OCI-LY7 (cell line): ENCODE measurements around the gene PRAMEF20. TPM values are rescaled to one million over a fixed set of nuclear protein-coding genes. Genes with fewer than 3 reads are reported as not detected.

Experiments used
- BruUV-seq: library from RNA; stranded (reverse); fragments of 400-500 nt; replicated peaks from 2 replicates; lab custom pipeline; 2021; lab: Mats Ljungman, UMichigan
- CTCF ChIA-PET: fragments of 300-600 bp; sonication (Branson Sonifier 250); formaldehyde crosslinking; loops from one replicate; lab custom pipeline; 2022; ENCODE audit warnings: antibody characterized with exemption; ENCODE audit not compliant: unreplicated experiment; lab: Charles Lee
- POLR2A ChIA-PET: fragments of 300-600 bp; sonication (Branson Sonifier 250); formaldehyde crosslinking; loops from one replicate; lab custom pipeline; 2022; ENCODE audit warnings: antibody characterized with exemption; lab: Charles Lee
- DNase-seq: peaks from one replicate; pipeline ENCODE4 v3.0.0-alpha.2; 2015; ENCODE audit warnings: low spot score
- H2AFZ ChIP-seq: fragments of 200-600 bp; sonication (generic), shearing (Covaris generic); 2 replicates; pipeline ENCODE4 v1.6.1; 2014; ENCODE audit warnings: mild to moderate bottlenecking, antibody characterized with exemption, low read length, moderate library complexity
- H3K27ac ChIP-seq: fragments of 200-600 bp; sonication (generic); 2 replicates; pipeline ENCODE4 v1.5.1; 2014; ENCODE audit warnings: mixed run types, low read depth, mild to moderate bottlenecking, moderate library complexity, low read length, inconsistent platforms; ENCODE audit not compliant: poor library complexity, severe bottlenecking
- H3K36me3 ChIP-seq: fragments of 200-600 bp; sonication (generic); 2 replicates; pipeline ENCODE4 v1.6.1; 2014; ENCODE audit warnings: mild to moderate bottlenecking, antibody characterized with exemption, low read length, moderate library complexity, mixed read lengths; ENCODE audit not compliant: insufficient read depth
- H3K4me1 ChIP-seq: fragments of 200-600 bp; sonication (generic); 2 replicates; pipeline ENCODE4 v1.5.1; 2014; ENCODE audit warnings: mild to moderate bottlenecking, low read length; ENCODE audit not compliant: insufficient read depth, poor library complexity, severe bottlenecking
- H3K4me2 ChIP-seq: fragments of 200-600 bp; sonication (generic); 2 replicates; pipeline ENCODE4 v1.6.1; 2014; ENCODE audit warnings: mild to moderate bottlenecking, low read length
- H3K4me3 ChIP-seq: fragments of 200-600 bp; sonication (generic); 2 replicates; pipeline ENCODE4 v1.5.1; 2014; ENCODE audit warnings: mild to moderate bottlenecking, low read depth, low read length; ENCODE audit not compliant: poor library complexity, severe bottlenecking
- H3K79me2 ChIP-seq: fragments of 200-600 bp; sonication (generic); 2 replicates; pipeline ENCODE4 v1.6.1; 2016; ENCODE audit warnings: low read depth, mild to moderate bottlenecking, low read length, moderate library complexity, mixed read lengths; ENCODE audit not compliant: insufficient read depth
- H3K9me2 ChIP-seq: fragments of 200-600 bp; sonication (generic); 2 replicates; pipeline ENCODE4 v1.6.1; 2016; ENCODE audit warnings: mild to moderate bottlenecking, low read length, mixed read lengths; ENCODE audit not compliant: insufficient read depth
- H3K9me3 ChIP-seq: fragments of 200-600 bp; sonication (generic); 2 replicates; pipeline ENCODE4 v1.6.1; 2014; ENCODE audit warnings: mild to moderate bottlenecking, mixed run types, low read length, mixed read lengths
- H4K20me1 ChIP-seq: fragments of 200-600 bp; sonication (generic); 2 replicates; pipeline ENCODE4 v1.6.1; 2014; ENCODE audit warnings: mild to moderate bottlenecking, antibody characterized with exemption, low read length, moderate library complexity, mixed read lengths; ENCODE audit not compliant: insufficient read depth
- CTCF ChIP-seq: fragments of 200-600 bp; sonication (generic); conservative IDR thresholded peaks from 2 replicates; pipeline ENCODE4 v1.5.1; 2014; ENCODE audit warnings: mild to moderate bottlenecking, antibody characterized with exemption, low read length, moderate library complexity, mixed read lengths
- EZH2phosphoT487 ChIP-seq: fragments of 200-600 bp; sonication (generic); IDR thresholded peaks from 2 replicates; pipeline ENCODE4 v1.6.1; 2018; ENCODE audit warnings: low read depth, borderline replicate concordance, mild to moderate bottlenecking, mixed run types, antibody characterized with exemption, low read length, moderate library complexity, mixed read lengths
- intact Hi-C: fragments of 100-400 bp; cut with micrococcal nuclease; formaldehyde crosslinking; loops from one replicate; pipeline ENCODE4 v1.10.0; 2022; ENCODE audit not compliant: unreplicated experiment
- total RNA-seq, 2 experiments: library from RNA; depleted of rRNA in 1 of 2; stranded (reverse); fragments of >200 nt in 1 of 2; shearing (Covaris generic) in 1 of 2; gene quantifications; 2 replicates each; pipeline ENCODE4 v1.2.3, GENCODE V29; 2014 to 2022

PRAMEF20 gene
- total RNA-seq, 2 experiments from 2014 or later: not detected

GRCh38 chr1:13465515-13465914 lies 55.3 kb downstream of the PRAMEF20 start:
- no peak for DNase-seq
- Histone ChIP-seq H3K36me3 (no peaks in the 10 kb centered on the region), H3K79me2 (no peaks in the 10 kb centered on the region), H3K4me3 (no peak overlapping the region), H3K9me3 (no peaks in the 10 kb centered on the region), H2AFZ (no peak overlapping the region), H4K20me1 (no peaks in the 10 kb centered on the region), H3K4me2 (no peak overlapping the region), H3K4me1 (no peaks in the 10 kb centered on the region), H3K9me2 (no peaks in the 10 kb centered on the region), H3K27ac (no peak overlapping the region)
- intact Hi-C loops: no loop called here
- ChIA-PET POLR2A (no interaction called here), CTCF (no interaction called here)
- BruUV-seq: no TSS peak
- TF ChIP-seq EZH2phosphoT487 (no peak), CTCF (no peak)

GRCh38 chr1:13469343-13469742 lies 59.1 kb downstream of the PRAMEF20 start:
- ChIA-PET CTCF (no interaction called here), POLR2A (no interaction called here)
- H2AFZ ChIP-seq: no peak overlapping the region
- no peaks in the 10 kb centered on the region for H3K9me3 ChIP-seq
- no peak overlapping the region for H3K4me3 ChIP-seq
- no peaks in the 10 kb centered on the region for H4K20me1 ChIP-seq
- no peak overlapping the region for H3K4me2 ChIP-seq
- DNase-seq: peak; percentile 65
- intact Hi-C loops: no loop called here
- H3K27ac ChIP-seq: no peak overlapping the region
- H3K4me1 ChIP-seq: no peaks in the 10 kb centered on the region
- H3K79me2 ChIP-seq: no peaks in the 10 kb centered on the region
- H3K36me3 ChIP-seq: no peaks in the 10 kb centered on the region
- H3K9me2 ChIP-seq: no peaks in the 10 kb centered on the region
- TF ChIP-seq EZH2phosphoT487 (no peak), CTCF (peak; percentile 77)
- no TSS peak for BruUV-seq

Other genes starting within 250 kb of the PRAMEF20 start
- not detected in 2 replicates for gene HNRNPCL4, start 244.8 kb upstream of the PRAMEF20 start, total RNA-seq (2014; rRNA removed; shearing (Covaris generic))
- not detected in 2 replicates for gene HNRNPCL4, start 244.8 kb upstream of the PRAMEF20 start, total RNA-seq (2022)
- gene PRAMEF9, start 238.6 kb upstream of the PRAMEF20 start, total RNA-seq (2014; rRNA removed; shearing (Covaris generic)): not detected in 2 replicates
- not detected in 2 replicates for gene PRAMEF9, start 238.6 kb upstream of the PRAMEF20 start, total RNA-seq (2022)
- not detected in 2 replicates for gene PRAMEF13, start 209.0 kb upstream of the PRAMEF20 start, total RNA-seq (2014; rRNA removed; shearing (Covaris generic))
- not detected in 2 replicates for gene PRAMEF13, start 209.0 kb upstream of the PRAMEF20 start, total RNA-seq (2022)
- not detected in 2 replicates for gene PRAMEF18, start 184.3 kb upstream of the PRAMEF20 start, total RNA-seq (2014; rRNA removed; shearing (Covaris generic))
- not detected in 2 replicates for gene PRAMEF18, start 184.3 kb upstream of the PRAMEF20 start, total RNA-seq (2022)
- not detected in 2 replicates for gene PRAMEF5, start 156.3 kb upstream of the PRAMEF20 start, total RNA-seq (2014; rRNA removed; shearing (Covaris generic))
- gene PRAMEF5, start 156.3 kb upstream of the PRAMEF20 start, total RNA-seq (2022): not detected in 2 replicates
- gene PRAMEF8, start 125.3 kb upstream of the PRAMEF20 start, total RNA-seq (2014; rRNA removed; shearing (Covaris generic)): not detected in 2 replicates
- not detected in 2 replicates for gene PRAMEF8, start 125.3 kb upstream of the PRAMEF20 start, total RNA-seq (2022)
- not detected in 2 replicates for gene PRAMEF33, start 106.9 kb upstream of the PRAMEF20 start, total RNA-seq (2014; rRNA removed; shearing (Covaris generic))
- gene PRAMEF33, start 106.9 kb upstream of the PRAMEF20 start, total RNA-seq (2022): not detected in 2 replicates
- gene PRAMEF15, start 94.9 kb upstream of the PRAMEF20 start, total RNA-seq (2014; rRNA removed; shearing (Covaris generic)): not detected in 2 replicates
- not detected in 2 replicates for gene PRAMEF15, start 94.9 kb upstream of the PRAMEF20 start, total RNA-seq (2022)
- not detected in 2 replicates for gene PRAMEF14, start 63.3 kb upstream of the PRAMEF20 start, total RNA-seq (2014; rRNA removed; shearing (Covaris generic))
- not detected in 2 replicates for gene PRAMEF14, start 63.3 kb upstream of the PRAMEF20 start, total RNA-seq (2022)
- not detected in 2 replicates for gene PRAMEF19, start 38.5 kb upstream of the PRAMEF20 start, total RNA-seq (2014; rRNA removed; shearing (Covaris generic))
- not detected in 2 replicates for gene PRAMEF19, start 38.5 kb upstream of the PRAMEF20 start, total RNA-seq (2022)
- not detected in 2 replicates for gene PRAMEF17, start 20.8 kb upstream of the PRAMEF20 start, total RNA-seq (2014; rRNA removed; shearing (Covaris generic))
- not detected in 2 replicates for gene PRAMEF17, start 20.8 kb upstream of the PRAMEF20 start, total RNA-seq (2022)
- gene LRRC38, start 103.6 kb downstream of the PRAMEF20 start, total RNA-seq (2014; rRNA removed; shearing (Covaris generic)): not detected in 2 replicates
- gene LRRC38, start 103.6 kb downstream of the PRAMEF20 start, total RNA-seq (2022): not detected in 2 replicates
- not detected in 2 replicates for gene PDPN, start 173.4 kb downstream of the PRAMEF20 start, total RNA-seq (2014; rRNA removed; shearing (Covaris generic))
- gene PDPN, start 173.4 kb downstream of the PRAMEF20 start, total RNA-seq (2022): not detected in 2 replicates